Suprapubic skin (tissue), 4 donors: ENCODE data around the gene TTLL7.

Experiments used
- CTCF ChIP-seq, 2 donors: fragments of 200-600 bp in 1 of 2; fragments of 450-650 bp in 1 of 2; sonication (generic) in 1 of 2; IDR thresholded peaks; one replicate each; pipeline ENCODE4 v1.5.1; 2016 to 2019; ENCODE audit warnings: antibody characterized with exemption in 2 of 2, mild to moderate bottlenecking in 1 of 2, moderate library complexity in 1 of 2
- POLR2A ChIP-seq, 2 donors: fragments of 450-650 bp; IDR thresholded peaks; one replicate each; pipeline ENCODE4 v1.6.1; 2017; ENCODE audit warnings: antibody characterized with exemption in 2 of 2, mild to moderate bottlenecking in 2 of 2, moderate library complexity in 2 of 2
- POLR2AphosphoS5 ChIP-seq, 3 donors: sonication (generic); formaldehyde crosslinking; IDR thresholded peaks; one replicate each; pipeline ENCODE4 v1.6.1; 2017; ENCODE audit warnings: antibody characterized with exemption in 3 of 3

- TF ChIP-seq CTCF (IDR thresholded peaks at IDR 0.05) (no peak), POLR2A (IDR thresholded peaks at IDR 0.05) (no peak), POLR2AphosphoS5 (IDR thresholded peaks at IDR 0.05) (no peak)
Observed at GRCh38 chr1:84008631-84009030, 9.7 kb upstream of the TTLL7 start.
